ENCODE measurements around the gene RPA4. TPM values are rescaled to one million over a fixed set of nuclear protein-coding genes. Genes with fewer than 3 reads are reported as not detected.

RPA4 gene
- 0.12 to 0.34 TPM (median 0.28 TPM) in 3 replicates for total RNA-seq
- long read RNA-seq, result 0 reads

GRCh38 chrX:96883608-96884007, at the start of gene RPA4:
TSS of gene RPA4 (plus strand) at chrX:96883908. CDS start at chrX:96884311, 403 bp downstream.
- H3K27me3 Mint-ChIP-seq (ENCODE audit: low read depth), result no peaks in the 10 kb centered on the region
- no peak for DNase-seq (ENCODE audit: low spot score)
- no peak for TF ChIP-seq CTCF (IDR thresholded peaks at IDR 0.05)
- no peak within 1 kb of the TSS for H3K27ac Mint-ChIP-seq (ENCODE audit: unreplicated experiment)
- no peaks in the 10 kb centered on the region for H3K9me3 Mint-ChIP-seq (ENCODE audit: low read depth)
- H3K36me3 Mint-ChIP-seq (ENCODE audit: low read depth), result peaks cover 4% of the 10 kb centered on the region
- H3K4me1 Mint-ChIP-seq (ENCODE audit: low read depth), result no peaks in the 10 kb centered on the region
- no peak within 1 kb of the TSS for H3K4me3 Mint-ChIP-seq (ENCODE audit: unreplicated experiment)

GRCh38 chrX:96834137-96834536, 49.6 kb upstream of the RPA4 start:
- no peak for TF ChIP-seq CTCF (IDR thresholded peaks at IDR 0.05)
- H3K4me3 Mint-ChIP-seq (ENCODE audit: unreplicated experiment), result no peak overlapping the region
- no peak overlapping the region for H3K27ac Mint-ChIP-seq (ENCODE audit: unreplicated experiment)

GRCh38 chrX:96835660-96836289, 47.9 kb upstream of the RPA4 start:
- DNase-seq (ENCODE audit: low spot score), result no peak
- Mint-ChIP-seq H3K27me3 (ENCODE audit: low read depth) (no peaks in the 10 kb centered on the region), H3K36me3 (ENCODE audit: low read depth) (no peaks in the 10 kb centered on the region), H3K9me3 (ENCODE audit: low read depth) (no peaks in the 10 kb centered on the region), H3K4me3 (ENCODE audit: unreplicated experiment) (no peak overlapping the region), H3K4me1 (ENCODE audit: low read depth) (peaks cover 16% of the 10 kb centered on the region), H3K27ac (ENCODE audit: unreplicated experiment) (no peak overlapping the region)
- TF ChIP-seq CTCF (IDR thresholded peaks at IDR 0.05), result no peak

More at GRCh38 chrX:96834137-96834536, 49.6 kb upstream of the RPA4 start:
- Mint-ChIP-seq H3K4me1 (ENCODE audit: low read depth) (peaks cover 16% of the 10 kb centered on the region), H3K36me3 (ENCODE audit: low read depth) (no peaks in the 10 kb centered on the region), H3K9me3 (ENCODE audit: low read depth) (no peaks in the 10 kb centered on the region), H3K27me3 (ENCODE audit: low read depth) (no peaks in the 10 kb centered on the region)
- no peak for DNase-seq (ENCODE audit: low spot score)

GRCh38 chrX:96837808-96838207, 45.9 kb upstream of the RPA4 start:
- TF ChIP-seq CTCF (IDR thresholded peaks at IDR 0.05), result no peak
- H3K9me3 Mint-ChIP-seq (ENCODE audit: low read depth), result no peaks in the 10 kb centered on the region
- no peaks in the 10 kb centered on the region for H3K36me3 Mint-ChIP-seq (ENCODE audit: low read depth)
- DNase-seq (ENCODE audit: low spot score), result no peak
- H3K27me3 Mint-ChIP-seq (ENCODE audit: low read depth), result no peaks in the 10 kb centered on the region
- no peak overlapping the region for H3K27ac Mint-ChIP-seq (ENCODE audit: unreplicated experiment)
- H3K4me3 Mint-ChIP-seq (ENCODE audit: unreplicated experiment), result no peak overlapping the region
- peaks cover 12% of the 10 kb centered on the region for H3K4me1 Mint-ChIP-seq (ENCODE audit: low read depth)

- Mint-ChIP-seq H3K36me3 (ENCODE audit: low read depth) (no peaks in the 10 kb centered on the region), H3K4me1 (ENCODE audit: low read depth) (peaks cover 7% of the 10 kb centered on the region), H3K27ac (ENCODE audit: unreplicated experiment) (no peak overlapping the region), H3K27me3 (ENCODE audit: low read depth) (no peaks in the 10 kb centered on the region), H3K4me3 (ENCODE audit: unreplicated experiment) (no peak overlapping the region), H3K9me3 (ENCODE audit: low read depth) (no peaks in the 10 kb centered on the region)
- DNase-seq (ENCODE audit: low spot score), result no peak
- TF ChIP-seq CTCF (IDR thresholded peaks at IDR 0.05), result no peak
Observed at GRCh38 chrX:96838537-96838936, 45.2 kb upstream of the RPA4 start.

Measured in chondrocyte (in vitro differentiated cells).